Renal pelvis (tissue), 4 donors: ENCODE data around the gene NOP14. TPM values are rescaled to one million over a fixed set of nuclear protein-coding genes. Genes with fewer than 3 reads are reported as not detected.
"Not testable (repeated sequence)": the region's sequence is repeated elsewhere in the genome, so short reads cannot be mapped to it uniquely, and the experiment has no call there.

ENCODE experiments used
- DNase-seq: peaks from one replicate; pipeline ENCODE4 v3.0.0-alpha.2; 2013
- polyA plus RNA-seq, 3 donors: library from polyadenylated mRNA; unstranded; fragments of 120-200 nt; gene quantifications; one replicate each; pipeline ENCODE4 v1.2.1, GENCODE V29; 2013; ENCODE audit not compliant: insufficient read length in 3 of 3

Gene NOP14
- polyA plus RNA-seq, 3 donors = 29.7 to 32.9 (median 32.6) TPM

- no peak for DNase-seq
Measured at GRCh38 chr4:2932321-2932950, 30.8 kb downstream of the NOP14 start.

DNA sequence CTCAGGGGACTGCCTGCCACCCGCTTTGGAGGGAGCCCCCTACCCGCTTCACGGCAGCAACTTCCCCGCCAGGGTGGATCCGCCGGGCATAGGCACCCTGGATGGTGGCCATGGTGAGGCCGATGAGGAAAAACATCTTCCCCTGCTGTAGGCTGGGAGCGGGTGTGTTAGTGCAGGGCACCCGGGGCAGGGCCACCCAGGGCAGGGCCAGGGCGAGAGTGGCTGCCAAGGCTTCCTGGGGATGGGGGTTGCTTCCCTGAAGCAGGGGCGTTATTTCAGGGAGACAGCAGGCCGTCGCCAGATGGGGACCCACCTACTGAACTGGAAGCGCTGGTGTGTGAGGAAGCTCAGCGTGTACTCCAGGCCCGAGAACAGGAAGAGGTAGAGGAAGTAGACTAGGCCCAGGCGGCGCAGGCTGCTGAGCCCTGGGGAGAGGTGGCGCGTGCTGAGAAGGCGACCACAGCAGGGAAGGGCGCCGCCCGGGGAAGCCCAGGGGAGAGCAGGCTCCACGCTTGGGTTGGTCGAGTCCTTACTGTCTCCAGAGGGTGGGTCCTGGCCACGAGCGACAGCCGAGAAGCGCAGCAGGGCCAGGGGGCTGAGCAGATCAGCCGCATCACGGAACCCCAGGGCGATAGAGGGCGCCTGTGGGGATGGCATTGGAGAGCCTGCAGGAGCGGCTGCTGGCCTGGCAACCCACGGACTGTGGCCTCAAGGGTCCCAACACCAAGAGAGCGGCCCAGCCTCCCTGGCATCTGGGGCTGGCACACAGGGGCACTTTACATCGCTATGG, 31.5 kb downstream of the NOP14 start:
- DNase-seq = no peak

DNA sequence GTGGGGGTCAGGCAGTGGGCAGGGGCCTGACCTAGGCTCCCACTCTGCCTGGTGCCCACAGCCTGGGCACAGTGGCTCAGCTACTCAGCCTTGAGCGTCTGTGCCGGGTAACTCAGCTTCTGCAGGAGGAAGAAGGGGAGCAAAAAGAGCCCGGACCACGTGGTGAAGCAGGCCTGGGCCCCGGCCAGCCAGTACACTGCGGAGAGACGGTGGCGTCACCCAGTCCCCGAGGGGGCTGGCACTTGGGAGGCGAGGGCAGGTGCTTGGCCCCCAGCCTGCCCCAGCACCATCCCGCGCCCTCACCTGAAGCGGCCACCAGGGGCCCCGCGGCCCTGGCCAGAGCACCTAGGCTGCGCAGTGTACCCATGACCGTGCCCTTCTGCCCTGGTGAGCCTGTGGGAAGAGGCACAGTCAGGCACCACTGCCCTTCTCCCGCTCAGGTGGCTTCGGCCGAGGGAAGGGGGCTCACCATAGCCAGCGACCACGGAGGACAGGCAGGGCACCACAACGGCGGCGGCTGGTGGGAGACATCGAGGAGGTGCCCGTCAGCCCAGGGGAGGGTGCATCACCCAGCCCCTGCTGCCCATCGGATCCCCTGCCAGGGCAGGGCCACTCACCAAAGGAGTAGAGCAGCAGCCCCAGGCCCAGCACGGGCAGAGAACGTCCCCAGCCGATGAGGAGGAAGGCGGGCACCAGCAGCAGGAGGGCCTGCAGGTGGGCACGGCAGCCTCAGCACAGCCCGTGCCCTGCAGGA, 32.3 kb downstream of the NOP14 start:
- DNase-seq = no peak

DNA sequence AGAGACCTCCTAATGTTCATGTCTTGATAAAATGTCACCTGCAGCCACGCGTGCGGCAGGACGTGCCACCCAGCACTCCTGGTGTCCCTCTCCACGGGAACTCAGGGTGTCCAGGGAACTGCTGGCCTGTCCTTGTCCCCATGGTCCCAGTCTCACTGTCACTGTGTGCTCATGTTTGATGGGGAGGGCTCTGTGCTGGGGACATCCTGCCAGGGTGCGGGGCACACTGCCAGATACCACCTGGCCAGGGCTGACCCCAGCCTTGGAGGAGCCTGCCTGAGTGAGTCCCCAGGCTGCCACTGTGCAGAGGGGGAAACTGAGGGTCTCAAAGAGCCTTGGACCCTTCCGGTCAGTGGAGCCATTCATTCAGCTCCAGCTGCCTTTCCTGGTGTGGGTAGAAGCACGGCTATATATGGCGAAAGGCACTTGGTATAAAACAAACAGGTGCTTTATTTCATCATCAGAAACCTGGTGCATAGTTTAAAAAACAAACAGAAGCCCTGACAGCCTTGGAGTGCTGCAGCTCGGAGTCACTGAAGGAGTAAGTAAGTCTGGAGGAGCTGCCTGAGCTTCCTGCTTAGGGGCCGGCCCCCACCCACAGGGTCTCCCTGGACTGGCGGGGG, 33.0 kb downstream of the NOP14 start:
- no peak for DNase-seq

DNA sequence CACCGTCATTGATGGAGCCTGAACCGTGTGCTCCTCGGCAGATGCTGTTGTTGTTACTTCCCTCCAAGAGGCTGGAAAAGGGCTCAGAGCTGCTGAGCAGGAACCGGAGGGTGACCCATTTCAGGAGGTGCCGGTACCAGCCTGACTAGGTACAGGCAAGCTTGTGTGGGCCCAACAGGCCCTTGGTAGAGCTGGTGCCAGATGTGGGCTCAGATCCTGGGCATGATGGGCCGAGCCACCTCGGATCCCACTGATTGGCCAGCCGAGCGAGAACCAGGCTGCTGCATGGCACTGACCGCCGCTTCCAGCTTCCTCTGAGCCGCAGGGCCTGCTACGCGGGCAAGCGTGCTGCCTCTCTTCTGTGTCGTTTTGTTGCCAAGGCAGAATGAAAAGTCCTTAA, 33.7 kb downstream of the NOP14 start:
- DNase-seq = no peak

DNA sequence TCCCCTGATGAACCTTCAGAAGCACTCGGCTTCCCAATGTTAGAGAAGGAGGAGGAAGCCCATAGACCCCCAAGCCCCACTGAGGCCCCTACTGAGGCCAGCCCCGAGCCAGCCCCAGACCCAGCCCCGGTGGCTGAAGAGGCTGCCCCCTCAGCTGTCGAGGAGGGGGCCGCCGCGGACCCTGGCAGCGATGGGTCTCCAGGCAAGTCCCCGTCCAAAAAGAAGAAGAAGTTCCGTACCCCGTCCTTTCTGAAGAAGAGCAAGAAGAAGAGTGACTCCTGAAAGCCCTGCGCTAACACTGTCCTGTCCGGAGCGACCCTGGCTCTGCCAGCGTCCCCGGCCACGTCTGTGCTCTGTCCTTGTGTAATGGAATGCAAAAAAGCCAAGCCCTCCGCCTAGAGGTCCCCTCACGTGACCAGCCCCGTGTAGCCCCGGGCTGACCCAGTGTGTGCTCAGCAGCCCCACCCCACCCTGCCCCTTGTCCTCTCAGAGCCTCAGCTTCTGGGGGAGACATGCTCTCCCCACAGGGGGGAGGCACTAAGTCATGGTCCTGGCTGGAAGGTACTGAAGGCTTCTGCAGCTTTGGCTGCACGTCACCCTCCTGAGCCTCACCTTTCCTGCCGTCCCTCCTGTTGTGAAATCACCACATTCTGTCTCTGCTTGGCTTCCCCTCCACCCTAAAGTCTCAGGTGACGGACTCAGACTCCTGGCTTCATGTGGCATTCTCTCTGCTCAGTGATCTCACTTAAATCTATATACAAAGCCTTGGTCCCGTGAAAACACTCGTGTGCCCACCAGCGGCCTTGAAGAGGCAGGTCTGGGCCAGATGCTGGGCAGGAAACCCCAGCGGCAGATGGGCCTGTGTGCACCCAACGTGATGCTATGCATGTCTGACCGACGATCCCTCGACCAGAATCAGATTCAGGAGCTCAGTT, 34.7 kb downstream of the NOP14 start:
- no peak for DNase-seq

DNA sequence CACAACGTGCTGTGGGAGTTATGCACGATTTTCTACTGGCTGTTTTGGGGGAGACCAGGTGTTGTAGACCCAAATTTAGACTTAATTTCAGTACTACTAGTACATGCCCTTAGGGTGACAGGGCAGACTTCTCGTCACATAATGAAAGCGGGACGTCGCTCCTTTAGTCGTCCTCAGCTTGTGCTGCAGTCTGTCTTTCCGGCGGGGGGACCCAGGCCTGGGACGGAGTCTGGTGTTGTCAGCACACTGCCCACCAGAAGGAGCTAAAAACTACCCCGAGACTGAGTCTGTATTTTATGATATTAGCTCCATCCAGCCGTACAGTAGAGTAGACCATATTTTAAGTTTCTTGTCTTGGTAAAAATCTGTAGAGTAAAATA, 35.5 kb downstream of the NOP14 start:
- no peak for DNase-seq

GRCh38 chr4:2927016-2927695, 36.0 kb downstream of the NOP14 start:
- DNase-seq = no peak

GRCh38 chr4:2925931-2926860, 37.0 kb downstream of the NOP14 start:
- no peak for DNase-seq

DNA sequence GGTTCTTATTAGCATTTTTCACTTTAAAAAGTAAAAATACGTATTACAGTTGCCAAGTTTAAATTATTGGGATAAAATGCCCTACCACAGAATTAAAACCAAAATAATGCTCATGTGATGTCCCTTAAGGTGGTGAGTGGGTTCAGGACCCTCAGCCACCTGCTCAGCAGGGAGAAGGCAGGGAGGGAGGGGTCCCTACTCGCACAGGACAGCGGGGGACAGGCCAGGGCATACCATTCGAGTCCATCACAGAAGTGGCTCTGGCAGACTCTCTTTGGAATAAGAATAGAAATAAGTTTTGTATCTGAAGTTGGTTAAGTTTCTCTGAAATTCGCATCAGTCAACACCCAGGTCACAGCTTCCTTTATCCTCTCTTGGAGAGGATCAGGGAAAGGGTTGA, 37.7 kb downstream of the NOP14 start:
- no peak for DNase-seq

DNA sequence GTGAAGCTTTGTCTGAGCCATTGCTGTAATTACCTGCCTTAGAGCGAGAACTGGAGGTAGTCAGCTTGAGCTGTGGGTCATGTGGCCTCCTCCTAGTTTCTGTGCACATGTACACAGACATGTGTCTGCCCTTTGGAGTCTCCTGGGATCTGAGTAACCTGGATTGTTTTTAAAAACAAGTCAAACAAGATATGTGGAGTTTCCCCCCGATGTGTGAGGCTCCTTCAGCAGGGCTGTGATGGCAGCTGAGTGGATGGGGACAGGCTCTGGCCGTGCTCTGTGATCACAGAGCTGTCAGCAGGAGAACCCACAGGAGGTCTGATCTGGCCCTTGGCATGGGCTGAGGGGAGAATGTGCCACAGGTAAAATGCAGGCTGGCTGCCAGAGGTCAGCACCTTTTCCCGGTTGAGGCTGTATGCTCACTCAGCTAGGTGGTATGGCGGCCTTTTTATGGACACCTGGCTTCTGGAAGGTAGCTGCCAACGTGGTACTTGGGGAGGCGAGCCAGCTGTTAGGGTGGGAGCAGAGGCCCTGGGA, 38.4 kb downstream of the NOP14 start:
- DNase-seq = no peak

GRCh38 chr4:2924286-2924685, 38.9 kb downstream of the NOP14 start:
- no peak for DNase-seq

DNA sequence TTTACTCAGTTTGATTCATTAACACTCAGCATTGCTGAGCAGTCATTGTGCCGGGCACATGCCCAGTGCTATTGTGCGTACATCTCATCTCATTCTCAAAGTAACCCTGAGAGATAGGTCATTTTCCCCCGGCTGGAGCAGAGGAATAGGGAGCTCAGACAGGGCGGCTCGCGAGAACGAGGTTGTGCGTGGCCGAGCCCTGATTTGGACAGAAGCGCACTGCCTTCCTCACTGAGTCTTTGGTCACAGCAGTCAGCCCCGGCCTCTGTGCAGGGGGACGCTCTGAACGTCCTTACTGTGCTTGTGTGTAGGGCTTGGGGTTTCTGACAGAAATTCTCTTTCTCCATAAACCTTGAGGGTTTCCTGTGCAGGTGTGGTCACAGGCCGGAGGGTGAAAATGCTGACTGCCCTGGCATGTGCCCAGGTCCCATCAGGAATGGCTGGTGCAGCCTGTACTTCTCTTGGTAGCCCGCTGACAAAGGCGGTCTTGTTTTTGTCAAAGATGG, 39.5 kb downstream of the NOP14 start:
- DNase-seq = no peak

DNA sequence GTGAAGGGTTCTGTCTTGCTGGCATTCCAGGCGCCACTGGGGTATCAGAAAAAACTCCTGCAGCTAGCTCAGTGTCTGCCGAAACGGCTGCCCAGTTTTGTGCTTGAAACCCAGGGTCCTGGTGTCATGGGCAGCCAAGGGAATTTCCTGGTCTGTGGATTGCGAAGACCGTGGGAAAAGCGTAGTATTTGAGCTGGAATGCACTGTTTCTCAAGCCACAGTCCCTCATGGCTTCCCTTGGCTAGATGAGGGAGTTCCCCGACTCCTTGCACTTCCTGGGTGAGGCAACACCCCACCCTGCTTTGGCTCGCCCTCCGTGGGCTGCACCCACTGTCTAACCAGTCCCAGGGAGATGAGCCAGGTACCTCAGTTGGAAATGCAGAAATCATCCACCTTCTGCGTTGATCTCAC, 40.1 kb downstream of the NOP14 start:
- no peak for DNase-seq

DNA sequence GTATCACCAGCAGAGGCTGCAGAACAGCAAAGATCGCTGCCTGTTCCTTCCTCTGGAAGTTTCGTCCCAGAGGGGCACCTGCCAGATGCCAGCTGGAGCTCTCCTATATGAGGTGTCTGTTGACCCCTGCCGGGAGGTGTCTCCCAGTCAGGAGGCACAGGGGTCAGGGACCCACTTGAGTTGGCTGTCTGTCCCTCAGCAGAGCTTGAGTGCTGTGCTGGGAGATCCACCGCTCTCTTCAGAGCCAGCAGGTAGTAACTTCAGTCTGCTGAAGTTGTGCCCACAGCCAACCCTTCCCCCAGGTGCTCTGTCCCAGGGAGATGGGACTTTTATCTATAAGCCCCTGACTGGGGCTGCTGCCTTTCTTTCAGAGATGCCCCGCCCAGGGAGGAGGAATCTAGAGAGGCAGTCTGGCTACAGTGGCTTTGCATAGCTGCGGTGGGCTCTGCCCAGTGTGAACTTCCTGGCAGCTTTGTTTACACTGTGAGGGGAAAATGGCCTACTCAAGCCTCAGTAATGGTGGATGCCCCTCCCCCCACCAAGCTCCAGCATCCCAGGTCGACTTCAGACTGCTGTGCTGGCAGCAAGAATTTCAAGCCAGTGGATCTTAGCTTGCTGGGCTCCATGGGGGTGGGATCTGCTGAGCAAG, 40.6 kb downstream of the NOP14 start:
- DNase-seq = not testable (repeated sequence)

DNA sequence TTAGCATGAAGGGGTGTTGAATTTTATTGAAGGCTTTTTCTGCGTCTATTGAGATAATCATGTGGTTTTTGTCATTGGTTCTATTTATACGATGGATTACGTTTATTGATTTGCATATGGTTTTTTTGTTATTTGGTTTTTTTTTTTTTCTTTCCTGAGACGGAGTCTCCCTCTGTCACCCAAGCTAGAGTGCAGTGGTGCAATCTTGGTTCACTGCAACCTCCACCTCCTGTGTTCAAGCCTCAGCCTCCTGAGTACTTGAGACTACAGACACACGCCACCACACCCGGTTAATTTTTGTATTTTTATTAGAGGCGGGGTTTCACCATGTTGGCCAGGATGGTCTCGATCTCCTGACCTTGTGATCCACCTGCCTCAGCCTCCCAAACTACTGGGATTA, 44.5 kb downstream of the NOP14 start:
- not testable (repeated sequence) for DNase-seq

GRCh38 chr4:2918300-2918699, 44.9 kb downstream of the NOP14 start:
- DNase-seq = not testable (repeated sequence)

GRCh38 chr4:2916696-2917095, 46.5 kb downstream of the NOP14 start:
- DNase-seq = not testable (repeated sequence)
